ENCODE results near the gene FHOD3. TPM values are rescaled to one million over a fixed set of nuclear protein-coding genes. Genes with fewer than 3 reads are reported as not detected.

The FHOD3 gene
- polyA plus RNA-seq, 2 of the 4 experiments (the other 2 are of a cell fraction), result 2.5 to 3.6 TPM

GRCh38 chr18:36601316-36601715 lies 303.8 kb downstream of the FHOD3 start:
- no peak for TF ChIP-seq HMGXB4 (CRISPR knock-in tag; IDR thresholded peaks at IDR 0.05; ENCODE audit: borderline replicate concordance)
- no peaks in the 10 kb centered on the region for H3K4me1 ChIP-seq
- H3K27ac ChIP-seq, result no peak overlapping the region
- ATAC-seq (no peak), FAIRE-seq (no peak), DNase-seq (ENCODE audit: low read depth in 1 of 2, low spot score in 1 of 2) (no peak)
- H3K9me3 ChIP-seq, result no peaks in the 10 kb centered on the region
- no peak overlapping the region for H3K4me3 ChIP-seq
- WGBS (ENCODE audit: missing lambda C conversion rate), result 32% methylated on average over 1 of the region's 1 CpG
- CTCF ChIA-PET, result no interaction called here
- POLR2A ChIA-PET, result no interaction called here
- no peak overlapping the region for H3K4me2 ChIP-seq

GRCh38 chr18:36602071-36602470 lies 304.6 kb downstream of the FHOD3 start:
- FAIRE-seq, result no peak
- CTCF ChIA-PET, result no interaction called here
- no peak overlapping the region for H3K4me2 ChIP-seq
- no peaks in the 10 kb centered on the region for H3K9me3 ChIP-seq
- DNase-seq (ENCODE audit: low read depth in 1 of 2, low spot score in 1 of 2), result no peak
- H3K4me3 ChIP-seq, result no peak overlapping the region
- ATAC-seq, result no peak
- POLR2A ChIA-PET, result no interaction called here
- no peaks in the 10 kb centered on the region for H3K4me1 ChIP-seq
- no peak for TF ChIP-seq BCL3 (IDR thresholded peaks at IDR 0.05)
- TF ChIP-seq RARB (CRISPR knock-in tag; IDR thresholded peaks at IDR 0.05), result no peak
- TF ChIP-seq USF2 (IDR thresholded peaks at IDR 0.05), result no peak
- TF ChIP-seq ATOH8 (CRISPR knock-in tag; IDR thresholded peaks at IDR 0.05; ENCODE audit: low read depth), result no peak
- TF ChIP-seq HES2 (IDR thresholded peaks at IDR 0.05), result no peak
- TF ChIP-seq SMC3 (IDR thresholded peaks at IDR 0.05), result no peak
- TF ChIP-seq SREBF2 (IDR thresholded peaks at IDR 0.05), result no peak
- TF ChIP-seq MYC (IDR thresholded peaks at IDR 0.05; ENCODE audit: borderline replicate concordance, low read length), result no peak
- H3K27ac ChIP-seq, result no peak overlapping the region
- 76% methylated on average over 2 of the region's 2 CpGs for WGBS (ENCODE audit: missing lambda C conversion rate)

GRCh38 chr18:36602620-36603019 lies 305.1 kb downstream of the FHOD3 start:
- DNase-seq (ENCODE audit: low read depth in 1 of 2, low spot score in 1 of 2), result no peak
- 57% methylated on average over 4 of the region's 4 CpGs for WGBS (ENCODE audit: missing lambda C conversion rate)
- POLR2A ChIA-PET, result no interaction called here
- Histone ChIP-seq H3K4me2 (no peak overlapping the region), H3K27ac (no peak overlapping the region), H3K4me3 (no peak overlapping the region), H3K9me3 (no peaks in the 10 kb centered on the region), H3K4me1 (no peaks in the 10 kb centered on the region)
- ATAC-seq, result no peak
- FAIRE-seq, result no peak
- CTCF ChIA-PET, result no interaction called here
- no peak for TF ChIP-seq ZC3H11A (IDR thresholded peaks at IDR 0.05)
- no peak for TF ChIP-seq JUNB (IDR thresholded peaks at IDR 0.05)
- no peak for TF ChIP-seq NPAS2 (CRISPR knock-in tag; IDR thresholded peaks at IDR 0.05; ENCODE audit: borderline replicate concordance)
- TF ChIP-seq GATA3 (IDR thresholded peaks at IDR 0.05; ENCODE audit: borderline replicate concordance), result no peak
- TF ChIP-seq MAZ (IDR thresholded peaks at IDR 0.05; ENCODE audit: borderline replicate concordance, low read depth, low read length), result no peak
- no peak for TF ChIP-seq ESRRA (IDR thresholded peaks at IDR 0.05; ENCODE audit: borderline replicate concordance, low read length)

GRCh38 chr18:36608107-36608506 lies 310.6 kb downstream of the FHOD3 start:
- no peak overlapping the region for H3K4me3 ChIP-seq
- H3K27ac ChIP-seq, result no peak overlapping the region
- no peaks in the 10 kb centered on the region for H3K9me3 ChIP-seq
- POLR2A ChIA-PET, result no interaction called here
- ATAC-seq (no peak), FAIRE-seq (no peak), DNase-seq (ENCODE audit: low read depth in 1 of 2, low spot score in 1 of 2) (no peak)
- 43% methylated on average over 3 of the region's 3 CpGs for WGBS (ENCODE audit: missing lambda C conversion rate)
- H3K4me1 ChIP-seq, result no peaks in the 10 kb centered on the region
- CTCF ChIA-PET, result interaction anchor here (1.1 kb wide), 1 partner anchor 17 kb away, joined by 4 read pairs; no protein-coding TSS in a partner anchor
- TF ChIP-seq POLR2AphosphoS2 (conservative IDR thresholded peaks at IDR 0.05; ENCODE audit: low read length) (no peak), HDAC2 (IDR thresholded peaks at IDR 0.05) (no peak), FOSB (CRISPR knock-in tag; IDR thresholded peaks at IDR 0.05) (no peak), CHD4 (IDR thresholded peaks at IDR 0.05; ENCODE audit: borderline replicate concordance) (no peak), TP53 (CRISPR knock-in tag; IDR thresholded peaks at IDR 0.05) (no peak), CBX8 (IDR thresholded peaks at IDR 0.05) (no peak), CTCF (IDR thresholded peaks at IDR 0.05) (no peak), FOXS1 (CRISPR knock-in tag; IDR thresholded peaks at IDR 0.05) (no peak)
- no peak overlapping the region for H3K4me2 ChIP-seq
